ENCODE data around the gene LTBP1. TPM values are rescaled to one million over a fixed set of nuclear protein-coding genes. Genes with fewer than 3 reads are reported as not detected.

The LTBP1 gene
- total and polyA plus RNA-seq, 10 of the 15 experiments (the other 5 are each of a cell fraction or from before 2014, with no cell fraction given), result 0.01 to 0.28 (median 0.12) TPM; not detected in 2

- Histone ChIP-seq H3K79me2 (ENCODE audit: control insufficient read depth, insufficient read depth, low read length) (no peaks in the 10 kb centered on the region), H4K20me1 (ENCODE audit: control insufficient read depth, insufficient read depth) (no peaks in the 10 kb centered on the region), H3K4me1 (ENCODE audit: control insufficient read depth, insufficient read depth, low read length) (no peaks in the 10 kb centered on the region), H3K27ac (ENCODE audit: control insufficient read depth, insufficient read depth) (no peak overlapping the region), H3K36me3 (ENCODE audit: control insufficient read depth in 2 of 2, insufficient read depth in 2 of 2, low read length in 1 of 2) (no peaks in the 10 kb centered on the region), H3K4me2 (ENCODE audit: control insufficient read depth, insufficient read depth) (no peak overlapping the region), H3K9ac (ENCODE audit: control insufficient read depth, insufficient read depth, low read length) (no peak overlapping the region), H3K27me3 (replicated peaks in 1 of 2; ENCODE audit: control insufficient read depth in 2 of 2, insufficient read depth in 2 of 2, low read length in 1 of 2) (peaks cover 1 to 4% of the 10 kb centered on the region in 2 experiments; a peak in 1 of 4 replicates), H2AFZ (ENCODE audit: control insufficient read depth, low read depth, low read length) (no peak overlapping the region), H3K9me3 (replicated peaks; ENCODE audit: control insufficient read depth, insufficient read depth, low read length) (no peaks in the 10 kb centered on the region), H3K4me3 (no peak overlapping the region)
- SMC1A ChIA-PET (ENCODE audit: uncharacterized antibody, unreplicated experiment), result no interaction called here
- 0% methylated on average over 1 of the region's 1 CpG for WGBS (ENCODE audit: insufficient coverage, insufficient replicate concordance, low lambda C conversion rate, missing lambda C conversion rate)
- ATAC-seq, result no peak
- intact Hi-C loops (cut with micrococcal nuclease; ENCODE audit: unreplicated experiment), result no loop called here
- FAIRE-seq, result no peak
- CTCF ChIA-PET, result no interaction called here
- no peak for DNase-seq (ENCODE audit: low read depth, low spot score)
- POLR2A ChIA-PET, result no interaction called here
- RAD21 ChIA-PET (ENCODE audit: unreplicated experiment), result no interaction called here
- in situ Hi-C loops (cut with MboI), result no loop called here
- TF ChIP-seq ZSCAN29 (IDR thresholded peaks at IDR 0.05) (no peak), POLR2A (IDR thresholded peaks at IDR 0.05; ENCODE audit: low read depth, low read length) (no peak), NR2C1 (IDR thresholded peaks at IDR 0.05) (no peak), BACH1 (IDR thresholded peaks at IDR 0.05; ENCODE audit: borderline replicate concordance) (no peak), JUND (IDR thresholded peaks at IDR 0.05; ENCODE audit: low read depth, low read length) (no peak), TCF7 (IDR thresholded peaks at IDR 0.05; ENCODE audit: borderline replicate concordance) (no peak), ZBTB40 (IDR thresholded peaks at IDR 0.05; ENCODE audit: borderline replicate concordance) (no peak), DPF2 (IDR thresholded peaks at IDR 0.05) (no peak), SP1 (IDR thresholded peaks at IDR 0.05; ENCODE audit: low read depth, low read length) (no peak), ZNF24 (IDR thresholded peaks at IDR 0.05) (no peak)
- no TSS peak for BruUV-seq (replicated peaks)
Observed at GRCh38 chr2:33115728-33116127, 169.0 kb downstream of the LTBP1 start.

Measured in GM12878 (cell line).